ENCODE data around the gene MFF. TPM values are rescaled to one million over a fixed set of nuclear protein-coding genes. Genes with fewer than 3 reads are reported as not detected.
"Not testable (repeated sequence)": the region's sequence is repeated elsewhere in the genome, so short reads cannot be mapped to it uniquely, and the experiment has no call there.

The MFF gene
- total RNA-seq, 2 donors from 2014 or later: 93.1 to 116 TPM

GRCh38 chr2:227348324-227348723 is 23.3 kb downstream of the MFF start:
- Histone ChIP-seq H3K36me3 (peaks cover 26% of the 10 kb centered on the region), H3K4me1 (no peaks in the 10 kb centered on the region), H3K27me3 (no peaks in the 10 kb centered on the region), H3K9me3 (no peaks in the 10 kb centered on the region), H3K4me3 (no peak overlapping the region), H3K27ac (no peak overlapping the region)
- no peak for TF ChIP-seq CTCF (IDR thresholded peaks at IDR 0.05)
- DNase-seq (ENCODE audit: low spot score): no peak

- Histone ChIP-seq H3K27ac (no peak overlapping the region), H3K9me3 (no peaks in the 10 kb centered on the region), H3K27me3 (no peaks in the 10 kb centered on the region), H3K36me3 (peaks cover 26% of the 10 kb centered on the region), H3K4me1 (no peaks in the 10 kb centered on the region), H3K4me3 (no peak overlapping the region)
- no peak for TF ChIP-seq CTCF (IDR thresholded peaks at IDR 0.05)
- DNase-seq (ENCODE audit: low spot score): no peak
These were observed 25.1 kb downstream of the MFF start for GRCh38 chr2:227349989-227350612.

- H3K9me3 ChIP-seq: no peaks in the 10 kb centered on the region
- no peak for TF ChIP-seq CTCF (IDR thresholded peaks at IDR 0.05)
- DNase-seq (ENCODE audit: low spot score): no peak
- no peak overlapping the region for H3K4me3 ChIP-seq
- peaks cover 31% of the 10 kb centered on the region for H3K36me3 ChIP-seq
- H3K27ac ChIP-seq: no peak overlapping the region
- no peaks in the 10 kb centered on the region for H3K4me1 ChIP-seq
- no peaks in the 10 kb centered on the region for H3K27me3 ChIP-seq
These were observed 26.6 kb downstream of the MFF start for GRCh38 chr2:227351639-227352038.

GRCh38 chr2:227360351-227360750 is 35.3 kb downstream of the MFF start:
- H3K27ac ChIP-seq: no peak overlapping the region
- no peaks in the 10 kb centered on the region for H3K27me3 ChIP-seq
- no peaks in the 10 kb centered on the region for H3K9me3 ChIP-seq
- no peaks in the 10 kb centered on the region for H3K4me1 ChIP-seq
- no peak overlapping the region for H3K4me3 ChIP-seq
- peaks cover 38% of the 10 kb centered on the region for H3K36me3 ChIP-seq
- TF ChIP-seq CTCF (IDR thresholded peaks at IDR 0.05): no peak
- DNase-seq (ENCODE audit: low spot score): no peak

GRCh38 chr2:227363756-227364155 is 38.7 kb downstream of the MFF start:
- no peak for TF ChIP-seq CTCF (IDR thresholded peaks at IDR 0.05)
- H3K9me3 ChIP-seq: no peaks in the 10 kb centered on the region

GRCh38 chr2:227364585-227365263 is 39.7 kb downstream of the MFF start:
- not testable (repeated sequence) for H3K27me3 ChIP-seq; DNase-seq (ENCODE audit: low spot score); H3K4me3 ChIP-seq; H3K9me3 ChIP-seq; H3K27ac ChIP-seq; H3K36me3 ChIP-seq; H3K4me1 ChIP-seq

More at GRCh38 chr2:227363756-227364155, 38.7 kb downstream of the MFF start:
- Histone ChIP-seq H3K4me3 (no peak overlapping the region), H3K36me3 (peaks cover 7% of the 10 kb centered on the region), H3K27ac (no peak overlapping the region), H3K27me3 (no peaks in the 10 kb centered on the region), H3K4me1 (no peaks in the 10 kb centered on the region)
- no peak for DNase-seq (ENCODE audit: low spot score)
